Breast epithelium (tissue), 4 donors: ENCODE results near the gene NCAPG2. TPM values are rescaled to one million over a fixed set of nuclear protein-coding genes. Genes with fewer than 3 reads are reported as not detected.
A peak's percentile ranks its signal among the peaks of the same experiment; 100 is the strongest.

Experiments used
- DNase-seq, 2 donors: peaks; one replicate each; pipeline ENCODE4 v3.0.0-alpha.2; 2019; ENCODE audit warnings: low spot score in 2 of 2
- H3K27ac ChIP-seq, 2 donors: fragments of 200-600 bp; sonication (generic) in 1 of 2; one replicate each; pipeline ENCODE4 v1.5.1; 2016 to 2019; ENCODE audit warnings: mild to moderate bottlenecking in 1 of 2
- H3K27me3 ChIP-seq, 2 donors: fragments of 200-600 bp; sonication (generic) in 1 of 2; one replicate each; pipeline versions ENCODE4 v1.5.1 to v1.6.0; 2017 to 2019; ENCODE audit warnings: control low read depth in 1 of 2, mild to moderate bottlenecking in 1 of 2
- H3K36me3 ChIP-seq: fragments of 200-600 bp; one replicate; pipeline ENCODE4 v1.5.1; 2019
- H3K4me1 ChIP-seq, 2 donors: fragments of 200-600 bp; sonication (generic); one replicate each; pipeline ENCODE4 v1.5.1; 2016 to 2019; ENCODE audit warnings: control low read depth in 1 of 2
- H3K4me3 ChIP-seq, 3 donors: fragments of 200-600 bp; sonication (generic); 1 replicate in 2 of 3; 2 replicates in 1 of 3; pipeline ENCODE4 v1.5.1; 2016 to 2019; ENCODE audit warnings: mild to moderate bottlenecking in 3 of 3, moderate library complexity in 2 of 3
- H3K9me3 ChIP-seq, 2 donors: fragments of 200-600 bp; sonication (generic) in 1 of 2; one replicate each; pipeline ENCODE4 v1.5.1; 2016 to 2019; ENCODE audit warnings: control low read depth in 1 of 2
- POLR2A ChIP-seq: fragments of 450-650 bp; IDR thresholded peaks from one replicate; pipeline ENCODE4 v1.6.1; 2016; ENCODE audit warnings: antibody characterized with exemption, mild to moderate bottlenecking, moderate library complexity
- POLR2AphosphoS5 ChIP-seq, 3 donors: sonication (generic); formaldehyde crosslinking; IDR thresholded peaks; one replicate each; pipeline ENCODE4 v1.6.1; 2017; ENCODE audit warnings: antibody characterized with exemption in 3 of 3
- intact Hi-C: fragments of 100-400 bp; cut with DNase I; formaldehyde crosslinking; loops from one replicate; pipeline ENCODE4 v1.15.1; 2023; ENCODE audit warnings: low total_unique reads
- total RNA-seq, 3 donors: library from RNA; depleted of rRNA; stranded (reverse); fragments of >200 nt; gene quantifications; one replicate each; pipeline ENCODE4 v1.1.0, GENCODE V29; 2016
- TF ChIP-seq, protein P1 (sequence below), 3 donors: fragments of 450-650 bp; IDR thresholded peaks; one replicate each; pipeline ENCODE4 v1.5.1; 2016 to 2017; ENCODE audit warnings: antibody characterized with exemption in 3 of 3, mild to moderate bottlenecking in 3 of 3, moderate library complexity in 3 of 3

The NCAPG2 gene
- total RNA-seq, 3 donors from 2014 or later = 9.8 to 12.5 (median 10.4) TPM

GRCh38 chr7:158587162-158588084 is 117.2 kb downstream of the NCAPG2 start, which contains the start of gene PTPRN2:
TSS of gene PTPRN2 (minus strand) at chr7:158587823.
- Histone ChIP-seq H3K27me3 (peaks cover 11 to 35% of the 10 kb centered on the region in 2 donors), H3K4me1 (peaks cover 0 to 12% of the 10 kb centered on the region in 2 donors), H3K36me3 (no peaks in the 10 kb centered on the region), H3K27ac (no peak within 1 kb of the TSS), H3K4me3 (peak within 1 kb of the TSS; percentile 18 to 64 (median 48)), H3K9me3 (no peaks in the 10 kb centered on the region)
- peak; percentile 17 to 69 for DNase-seq
- TF ChIP-seq POLR2A (no peak), POLR2AphosphoS5 (IDR thresholded peaks at IDR 0.05) (no peak)
- TF ChIP-seq, protein P1, sequence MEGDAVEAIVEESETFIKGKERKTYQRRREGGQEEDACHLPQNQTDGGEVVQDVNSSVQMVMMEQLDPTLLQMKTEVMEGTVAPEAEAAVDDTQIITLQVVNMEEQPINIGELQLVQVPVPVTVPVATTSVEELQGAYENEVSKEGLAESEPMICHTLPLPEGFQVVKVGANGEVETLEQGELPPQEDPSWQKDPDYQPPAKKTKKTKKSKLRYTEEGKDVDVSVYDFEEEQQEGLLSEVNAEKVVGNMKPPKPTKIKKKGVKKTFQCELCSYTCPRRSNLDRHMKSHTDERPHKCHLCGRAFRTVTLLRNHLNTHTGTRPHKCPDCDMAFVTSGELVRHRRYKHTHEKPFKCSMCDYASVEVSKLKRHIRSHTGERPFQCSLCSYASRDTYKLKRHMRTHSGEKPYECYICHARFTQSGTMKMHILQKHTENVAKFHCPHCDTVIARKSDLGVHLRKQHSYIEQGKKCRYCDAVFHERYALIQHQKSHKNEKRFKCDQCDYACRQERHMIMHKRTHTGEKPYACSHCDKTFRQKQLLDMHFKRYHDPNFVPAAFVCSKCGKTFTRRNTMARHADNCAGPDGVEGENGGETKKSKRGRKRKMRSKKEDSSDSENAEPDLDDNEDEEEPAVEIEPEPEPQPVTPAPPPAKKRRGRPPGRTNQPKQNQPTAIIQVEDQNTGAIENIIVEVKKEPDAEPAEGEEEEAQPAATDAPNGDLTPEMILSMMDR (IDR thresholded peaks at IDR 0.05) = no peak
- intact Hi-C loops = no loop called here

DNA sequence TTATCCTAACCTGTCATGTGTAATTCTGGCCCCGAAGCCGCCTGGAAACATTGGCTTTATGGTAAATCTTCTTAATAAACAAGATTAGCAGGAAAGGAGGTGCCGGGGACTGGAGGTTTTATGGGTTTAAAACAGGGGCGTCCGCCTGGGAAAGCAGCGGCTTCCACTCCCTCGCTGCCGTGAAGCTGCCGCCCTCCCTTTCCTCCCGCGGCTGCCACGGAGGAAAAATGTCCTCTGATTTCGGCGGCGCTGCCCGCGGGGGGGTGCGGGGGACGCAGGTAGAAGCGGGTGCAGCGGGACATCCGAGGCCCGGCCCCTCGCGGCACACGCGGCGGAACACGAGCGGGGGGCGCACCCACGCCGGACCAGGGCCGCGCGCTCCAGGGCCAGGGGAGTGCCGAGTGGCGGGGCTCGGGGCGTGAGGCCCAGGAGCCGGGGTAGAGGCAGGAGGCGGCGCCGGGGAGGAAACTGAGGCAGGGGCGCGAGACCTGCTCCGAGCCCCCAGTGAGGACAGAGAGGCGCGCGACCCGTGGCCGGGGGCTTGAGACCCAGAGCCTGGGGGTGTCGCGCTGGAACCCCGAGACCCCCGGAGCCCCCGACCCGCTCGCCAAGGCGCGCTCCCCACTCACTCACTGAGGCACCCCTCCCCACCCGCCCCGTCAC is 118.0 kb downstream of the NCAPG2 start:
- Histone ChIP-seq H3K27me3 (peaks cover 11 to 35% of the 10 kb centered on the region in 2 donors), H3K27ac (no peak overlapping the region), H3K4me1 (peaks cover 0 to 12% of the 10 kb centered on the region in 2 donors), H3K9me3 (no peaks in the 10 kb centered on the region), H3K36me3 (no peaks in the 10 kb centered on the region), H3K4me3 (peak overlapping the region in 2 of 3 donors; percentile 48 to 64)
- TF ChIP-seq, protein P1 (IDR thresholded peaks at IDR 0.05) = no peak
- no peak for TF ChIP-seq POLR2AphosphoS5 (IDR thresholded peaks at IDR 0.05)
- TF ChIP-seq POLR2A = no peak
- intact Hi-C loops = no loop called here
- DNase-seq = no peak

DNA sequence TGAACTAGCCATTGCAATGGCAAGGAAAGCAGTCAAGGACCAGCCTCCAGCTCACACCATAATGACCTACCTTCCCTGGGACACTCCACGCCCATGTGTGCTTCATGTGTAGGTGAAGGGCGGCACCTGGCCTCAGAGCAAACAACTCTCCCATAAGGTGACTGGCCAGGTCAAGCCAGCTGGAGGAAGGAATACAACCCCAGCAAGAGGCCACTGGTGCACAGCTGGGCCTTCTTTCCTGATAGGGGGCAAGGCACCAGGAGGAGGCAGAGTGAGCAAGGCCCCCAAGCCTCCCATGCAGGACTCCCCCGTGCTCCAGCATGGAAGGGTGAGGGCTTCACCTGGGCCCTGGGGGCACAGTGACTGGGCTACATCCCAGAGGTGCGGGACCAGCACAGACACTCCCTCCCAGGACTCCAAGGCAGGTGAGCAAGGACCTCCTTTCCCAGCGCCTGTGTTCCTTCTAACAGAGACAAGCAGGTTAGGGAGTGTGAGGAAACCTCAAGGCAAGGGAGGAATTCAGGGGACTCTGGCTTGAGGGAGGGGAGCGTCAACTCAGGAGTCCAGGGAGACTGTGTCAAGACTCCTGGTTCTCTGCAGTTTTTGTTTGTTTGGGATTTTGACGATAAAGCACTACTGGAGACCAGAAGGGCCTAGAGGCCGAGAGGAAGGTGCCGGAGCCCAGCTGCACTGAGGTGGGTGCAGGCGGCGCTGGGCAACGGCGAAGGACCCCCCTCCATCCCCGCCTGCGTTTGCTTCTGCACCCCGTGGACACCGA is 118.7 kb downstream of the NCAPG2 start:
- TF ChIP-seq, protein P1 (IDR thresholded peaks at IDR 0.05) = no peak
- no peak for TF ChIP-seq POLR2AphosphoS5 (IDR thresholded peaks at IDR 0.05)
- TF ChIP-seq POLR2A = no peak
- no peaks in the 10 kb centered on the region for H3K36me3 ChIP-seq
- peaks cover 11 to 38% of the 10 kb centered on the region in 2 donors for H3K27me3 ChIP-seq
- H3K4me1 ChIP-seq = peaks cover 0 to 12% of the 10 kb centered on the region in 2 donors
- no peaks in the 10 kb centered on the region for H3K9me3 ChIP-seq
- intact Hi-C loops = no loop called here
- peak overlapping the region in 2 of 3 donors; percentile 48 to 64 for H3K4me3 ChIP-seq
- DNase-seq = no peak
- no peak overlapping the region for H3K27ac ChIP-seq

GRCh38 chr7:158584407-158584806 is 120.2 kb downstream of the NCAPG2 start:
- Histone ChIP-seq H3K4me1 (peaks cover 0 to 12% of the 10 kb centered on the region in 2 donors), H3K9me3 (peaks cover 0 to 9% of the 10 kb centered on the region in 2 donors)
- intact Hi-C loops = no loop called here

More at GRCh38 chr7:158584407-158584806, 120.2 kb downstream of the NCAPG2 start:
- Histone ChIP-seq H3K36me3 (no peaks in the 10 kb centered on the region), H3K27me3 (peaks cover 11 to 38% of the 10 kb centered on the region in 2 donors), H3K4me3 (no peak overlapping the region), H3K27ac (no peak overlapping the region)
- DNase-seq = no peak
- TF ChIP-seq, protein P1 (IDR thresholded peaks at IDR 0.05) = no peak
- TF ChIP-seq POLR2A (no peak), POLR2AphosphoS5 (IDR thresholded peaks at IDR 0.05) (no peak)
